CD4-positive, alpha-beta T cell (primary cell): ENCODE results near the gene UGGT1. TPM values are rescaled to one million over a fixed set of nuclear protein-coding genes. Genes with fewer than 3 reads are reported as not detected.
A peak's percentile ranks its signal among the peaks of the same experiment; 100 is the strongest.

Experiments used
- ATAC-seq: fragments of 200-7000 bp; cut with Tn5 transposase; one replicate; pipeline ENCODE4 v1.10.0; 2022; ENCODE audit warnings: mild to moderate bottlenecking; ENCODE audit not compliant: poor library complexity
- CTCF ChIA-PET: fragments of 350-600 bp; sonication (Branson Sonifier 250); formaldehyde crosslinking; loops from one replicate; lab custom pipeline; 2021; ENCODE audit warnings: antibody characterized with exemption, inconsistent platforms; lab: Charles Lee
- POLR2A ChIA-PET: fragments of 350-600 bp; sonication (Branson Sonifier 250); formaldehyde crosslinking; loops from one replicate; lab custom pipeline; 2021; ENCODE audit warnings: antibody characterized with exemption, inconsistent platforms; lab: Charles Lee
- DNase-seq, 14 experiments: peaks; one replicate each; pipeline ENCODE4 v3.0.0-alpha.2; 2013 to 2020; ENCODE audit warnings: mixed read lengths in 2 of 14
- H3K27ac ChIP-seq, 2 donors: one replicate each; pipeline versions ENCODE4 v1.5.1 to v1.7.0; 2013; ENCODE audit warnings: low read length in 2 of 2, low read depth in 1 of 2, mild to moderate bottlenecking in 1 of 2
- H3K27me3 ChIP-seq, 2 experiments: 1 replicate in 1 of 2; 2 replicates in 1 of 2; pipeline versions ENCODE4 v1.6.1 to v1.7.0; 2013; ENCODE audit warnings: low read length in 2 of 2, control low read depth in 1 of 2, mild to moderate bottlenecking in 1 of 2, moderate library complexity in 1 of 2; ENCODE audit not compliant: insufficient read depth in 2 of 2, control insufficient read depth in 1 of 2
- H3K36me3 ChIP-seq: one replicate; pipeline ENCODE4 v1.6.1; 2013; ENCODE audit warnings: low read length, control low read depth; ENCODE audit not compliant: insufficient read depth
- H3K4me1 ChIP-seq: one replicate; pipeline ENCODE4 v1.6.1; 2013; ENCODE audit warnings: low read length, control low read depth; ENCODE audit not compliant: insufficient read depth
- H3K4me3 ChIP-seq: one replicate; pipeline ENCODE4 v1.5.1; 2013; ENCODE audit warnings: mild to moderate bottlenecking, low read length, moderate library complexity
- H3K9me3 ChIP-seq, 2 experiments: 1 replicate in 1 of 2; 2 replicates in 1 of 2; pipeline versions ENCODE4 v1.6.1 to v1.7.0; 2013; ENCODE audit warnings: low read length in 2 of 2, mild to moderate bottlenecking in 2 of 2, control low read depth in 1 of 2, moderate library complexity in 1 of 2; ENCODE audit not compliant: control insufficient read depth in 1 of 2, insufficient read depth in 1 of 2
- H3K27ac Mint-ChIP-seq: one replicate; pipeline ENCODE4 v1.8.0; 2020; ENCODE audit warnings: mixed read lengths
- H3K27me3 Mint-ChIP-seq: one replicate; pipeline ENCODE4 v1.8.0; 2021; ENCODE audit warnings: mixed read lengths
- H3K36me3 Mint-ChIP-seq: one replicate; pipeline ENCODE4 v1.8.0; 2021; ENCODE audit warnings: low read depth, mixed read lengths
- H3K4me1 Mint-ChIP-seq: one replicate; pipeline ENCODE4 v1.8.0; 2021; ENCODE audit warnings: low read depth, mixed read lengths
- H3K4me3 Mint-ChIP-seq: one replicate; pipeline ENCODE4 v1.8.0; 2020; ENCODE audit warnings: mild to moderate bottlenecking, mixed read lengths
- H3K9me3 Mint-ChIP-seq: one replicate; pipeline ENCODE4 v1.8.0; 2020; ENCODE audit warnings: mixed read lengths
- CTCF ChIP-seq: fragments of 200-600 bp; IDR thresholded peaks from one replicate; pipeline ENCODE4 v1.8.0; 2022; ENCODE audit warnings: antibody characterized with exemption, mild to moderate bottlenecking
- intact Hi-C, 2 experiments: fragments of 100-400 bp; cut with DNase I in 1 of 2; cut with micrococcal nuclease in 1 of 2; formaldehyde crosslinking; loops; one replicate each; pipeline versions ENCODE4 v1.15.1 to v1.9.0; 2023 to 2025; cut with DNase I, micrococcal nuclease
- total RNA-seq, 174 experiments: library from RNA in 2 of 174; stranded (reverse) in 2 of 174; gene quantifications; one replicate each; pipeline ENCODE4 v1.2.3 and lab custom pipeline; 2021 to 2026

UGGT1 gene
- total RNA-seq, 2 experiments from 2014 or later: 23.5 to 28.4 TPM

DNA sequence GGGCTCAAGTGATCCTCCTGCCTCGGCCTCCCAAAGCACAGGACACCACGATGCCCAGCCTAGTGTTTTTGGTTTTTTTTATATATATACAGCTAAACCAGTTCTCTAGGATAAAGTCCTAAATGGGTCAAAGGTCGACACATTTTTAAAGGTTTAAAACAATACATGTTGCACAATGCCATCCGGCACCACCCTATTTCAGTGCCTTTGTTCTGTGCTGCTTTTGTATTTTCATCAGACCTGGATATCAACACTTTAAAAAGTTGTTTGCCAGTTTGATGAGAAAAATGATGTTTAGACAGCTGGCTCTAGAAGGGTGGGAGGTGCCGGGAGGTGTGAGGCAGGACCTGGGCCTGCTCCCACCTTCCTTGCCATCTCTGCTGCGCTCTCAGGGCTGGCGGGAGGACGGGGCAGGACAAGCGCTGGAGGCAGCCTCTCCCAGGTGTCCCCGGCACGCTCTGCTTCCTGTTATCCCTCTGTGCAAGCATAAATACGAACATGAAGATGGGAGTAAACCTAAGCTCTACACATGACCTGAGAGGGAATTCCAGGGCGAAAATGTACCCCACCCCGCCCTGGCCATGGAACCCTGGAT lies 124.0 kb downstream of the UGGT1 start:
- Mint-ChIP-seq H3K9me3 (no peaks in the 10 kb centered on the region), H3K27me3 (no peaks in the 10 kb centered on the region), H3K4me3 (no peak overlapping the region), H3K4me1 (peaks cover 17% of the 10 kb centered on the region), H3K36me3 (no peaks in the 10 kb centered on the region), H3K27ac (no peak overlapping the region)
- DNase-seq (no peak), ATAC-seq (no peak)
- CTCF ChIA-PET: no interaction called here
- no peak for TF ChIP-seq CTCF
- intact Hi-C loops: no loop called here
- no peaks in the 10 kb centered on the region for H3K27me3 ChIP-seq
- H3K36me3 ChIP-seq: no peaks in the 10 kb centered on the region
- no peak overlapping the region for H3K27ac ChIP-seq
- no peak overlapping the region for H3K4me3 ChIP-seq
- no peaks in the 10 kb centered on the region for H3K9me3 ChIP-seq
- POLR2A ChIA-PET: no interaction called here
- no peaks in the 10 kb centered on the region for H3K4me1 ChIP-seq

- peak in 1 of 14 experiments; percentile 40 for DNase-seq
- H3K9me3 ChIP-seq: no peaks in the 10 kb centered on the region
- Mint-ChIP-seq H3K36me3 (no peaks in the 10 kb centered on the region), H3K4me3 (no peak overlapping the region), H3K27me3 (no peaks in the 10 kb centered on the region), H3K9me3 (no peaks in the 10 kb centered on the region), H3K27ac (peak overlapping the region; percentile 4), H3K4me1 (peaks cover 17% of the 10 kb centered on the region)
- TF ChIP-seq CTCF: no peak
- H3K4me1 ChIP-seq: no peaks in the 10 kb centered on the region
- ATAC-seq: peak; percentile 60
- POLR2A ChIA-PET: no interaction called here
- H3K27me3 ChIP-seq: no peaks in the 10 kb centered on the region
- intact Hi-C loops: no loop called here
- H3K27ac ChIP-seq: no peak overlapping the region
- H3K4me3 ChIP-seq: no peak overlapping the region
- CTCF ChIA-PET: no interaction called here
- H3K36me3 ChIP-seq: no peaks in the 10 kb centered on the region
These were observed 125.1 kb downstream of the UGGT1 start for GRCh38 chr2:128215897-128216642.

GRCh38 chr2:128217671-128218070 lies 126.7 kb downstream of the UGGT1 start:
- H3K27me3 Mint-ChIP-seq: no peaks in the 10 kb centered on the region
- DNase-seq (no peak), ATAC-seq (no peak)
- no peaks in the 10 kb centered on the region for H3K36me3 Mint-ChIP-seq
- H3K4me3 Mint-ChIP-seq: no peak overlapping the region
- no peak overlapping the region for H3K27ac Mint-ChIP-seq
- no peak overlapping the region for H3K4me3 ChIP-seq
- intact Hi-C loops: no loop called here
- no peaks in the 10 kb centered on the region for H3K27me3 ChIP-seq
- H3K4me1 Mint-ChIP-seq: peaks cover 17% of the 10 kb centered on the region
- no peak overlapping the region for H3K27ac ChIP-seq
- TF ChIP-seq CTCF: no peak
- H3K9me3 ChIP-seq: no peaks in the 10 kb centered on the region
- ChIA-PET CTCF (no interaction called here), POLR2A (no interaction called here)
- H3K4me1 ChIP-seq: no peaks in the 10 kb centered on the region
- no peaks in the 10 kb centered on the region for H3K9me3 Mint-ChIP-seq
- no peaks in the 10 kb centered on the region for H3K36me3 ChIP-seq
